Hematopoietic multipotent progenitor cell treated with erythropoietin and hydrocortisone succinate and interleukin-3 and kit ligand, for 17 days (in vitro differentiated cells): ENCODE data around the gene SI.
"Not testable (repeated sequence)": the region's sequence is repeated elsewhere in the genome, so short reads cannot be mapped to it uniquely, and the experiment has no call there.

Experiments
- DNase-seq: peaks from one replicate; pipeline ENCODE4 v3.0.0-alpha.2; 2015; ENCODE audit warnings: low spot score

The SI gene

DNA sequence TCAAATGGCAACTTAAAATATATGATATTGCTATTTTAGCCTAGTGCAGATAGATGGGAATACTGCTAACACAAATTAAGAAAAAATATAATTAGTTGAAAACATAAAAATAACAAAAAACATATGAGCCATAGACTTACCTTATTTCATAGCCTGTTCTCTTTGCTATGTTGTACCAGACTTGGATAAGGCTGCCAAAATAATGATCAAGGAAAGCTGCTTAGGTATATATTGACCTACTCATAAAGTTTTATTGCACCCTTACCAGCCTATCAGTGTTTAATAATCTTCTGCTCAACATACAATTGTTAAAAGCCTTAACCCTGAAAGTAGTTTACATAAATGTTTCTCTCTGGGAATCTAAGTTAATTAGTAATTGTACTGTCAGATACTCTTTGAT lies at the start of gene SI:
TSS of gene SI (minus strand) at position 204 of the 400 bp plus-strand sequence. CDS start 2,484 bp downstream, outside the sequence.
- DNase-seq, result no peak

DNA sequence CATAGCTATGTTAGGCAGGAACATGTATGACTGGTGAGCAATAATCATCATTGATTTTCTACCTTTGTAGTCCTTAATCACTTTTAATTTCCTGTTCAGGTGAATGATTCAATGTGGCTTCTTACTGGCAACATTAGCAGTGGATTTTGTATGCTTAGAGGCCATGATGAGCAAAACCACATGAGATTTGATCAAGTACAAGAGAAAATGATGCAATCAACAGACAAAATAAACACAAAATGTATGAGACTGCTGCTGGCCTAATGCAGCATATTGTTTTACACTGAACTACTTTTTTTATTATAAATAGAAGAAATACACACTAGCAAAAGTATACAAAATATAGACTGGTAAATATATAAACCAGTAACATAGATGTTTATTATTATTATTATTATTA lies 47.5 kb upstream of the SI start:
- DNase-seq, result no peak

DNA sequence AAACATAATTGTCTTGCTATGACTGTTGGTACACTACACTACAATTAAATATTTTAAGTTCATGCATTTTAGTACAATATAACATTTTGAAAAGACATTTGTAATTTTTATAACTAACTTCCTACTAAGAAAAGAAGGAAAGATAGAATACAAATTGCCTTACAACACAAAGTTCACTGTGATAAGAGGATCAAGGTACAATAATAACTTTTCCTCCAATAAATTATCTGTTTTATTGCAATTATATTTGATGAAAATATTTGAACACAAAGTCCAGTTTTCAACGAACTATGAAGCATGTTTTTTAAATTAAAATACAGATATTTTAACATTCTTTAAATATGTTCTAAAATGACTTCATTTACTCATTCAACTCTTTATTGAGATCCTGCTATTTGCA lies 33.1 kb upstream of the SI start:
- DNase-seq, result no peak

DNA sequence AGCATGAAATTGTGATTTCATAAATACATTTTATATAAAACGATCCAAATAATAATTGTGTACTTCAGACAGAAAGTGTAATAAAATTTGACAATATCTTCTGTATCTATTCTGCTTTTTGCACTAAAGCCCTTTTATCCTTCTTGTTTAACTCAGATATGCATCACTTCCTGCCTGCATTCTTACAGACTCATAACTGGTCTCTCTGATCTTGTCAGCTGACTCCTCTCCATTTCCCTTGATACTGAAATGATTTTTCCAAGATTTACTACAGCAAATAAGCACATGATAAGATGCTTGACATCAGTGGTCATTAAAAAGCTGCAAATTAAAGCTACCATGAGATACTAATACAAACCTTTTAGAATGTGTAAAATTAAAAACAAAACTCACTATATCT lies 25.3 kb upstream of the SI start:
- DNase-seq, result no peak

DNA sequence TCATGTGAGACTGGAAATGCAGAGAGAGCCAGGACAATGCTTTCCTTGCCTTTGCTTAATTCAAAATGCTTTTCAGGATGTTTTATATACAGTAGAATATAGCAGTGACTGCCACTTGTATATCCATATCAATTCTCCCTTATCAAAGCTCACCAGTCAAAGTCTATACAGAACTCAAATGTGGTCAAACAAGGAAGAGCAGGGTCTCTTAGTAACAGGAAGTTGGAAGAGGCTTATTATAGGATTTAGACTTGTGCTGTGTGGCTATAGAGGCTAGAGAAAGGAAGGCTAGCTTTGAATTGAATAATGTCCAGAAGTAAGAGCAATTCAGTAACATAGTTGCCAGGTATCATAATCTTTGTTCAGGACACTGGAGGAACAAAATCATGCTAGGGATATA lies 4.4 kb upstream of the SI start:
- DNase-seq, result no peak

DNA sequence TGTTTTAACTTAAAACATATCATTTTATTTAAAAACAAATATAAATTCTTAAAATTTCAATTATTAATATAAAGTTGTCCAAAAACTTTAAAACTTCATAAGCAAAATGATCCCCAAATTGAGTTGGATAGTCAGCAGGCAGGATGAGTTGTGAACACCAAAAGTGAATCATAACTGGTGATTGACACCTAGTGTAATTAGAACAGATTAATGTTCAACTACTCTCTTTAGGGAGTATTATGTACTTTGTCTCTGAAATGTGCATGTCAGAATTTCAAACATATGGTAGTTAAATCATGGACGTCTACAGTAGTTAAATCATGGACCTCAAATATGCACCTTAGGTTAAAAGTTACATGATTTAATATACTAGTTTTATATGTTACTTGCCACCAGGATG lies 2.9 kb upstream of the SI start:
- no peak for DNase-seq

DNA sequence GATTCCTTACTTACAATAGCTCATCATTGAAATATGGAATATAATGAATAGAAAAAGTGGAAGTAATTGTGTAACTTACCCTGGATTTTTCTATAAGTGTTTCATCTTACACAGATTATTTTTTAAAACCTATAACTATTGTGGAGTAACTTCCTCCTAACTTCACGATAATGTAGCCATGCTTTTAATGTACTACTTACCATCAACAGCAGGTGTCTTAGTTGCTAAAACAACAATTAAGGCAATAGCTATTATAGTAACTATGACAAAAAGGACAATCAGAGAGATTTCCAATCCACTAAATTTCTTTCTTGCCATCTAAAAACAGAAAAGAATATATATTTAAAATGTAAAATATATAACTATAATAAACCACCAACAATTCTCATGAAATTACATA lies 2.6 kb downstream of the SI start:
- DNase-seq, result no peak

DNA sequence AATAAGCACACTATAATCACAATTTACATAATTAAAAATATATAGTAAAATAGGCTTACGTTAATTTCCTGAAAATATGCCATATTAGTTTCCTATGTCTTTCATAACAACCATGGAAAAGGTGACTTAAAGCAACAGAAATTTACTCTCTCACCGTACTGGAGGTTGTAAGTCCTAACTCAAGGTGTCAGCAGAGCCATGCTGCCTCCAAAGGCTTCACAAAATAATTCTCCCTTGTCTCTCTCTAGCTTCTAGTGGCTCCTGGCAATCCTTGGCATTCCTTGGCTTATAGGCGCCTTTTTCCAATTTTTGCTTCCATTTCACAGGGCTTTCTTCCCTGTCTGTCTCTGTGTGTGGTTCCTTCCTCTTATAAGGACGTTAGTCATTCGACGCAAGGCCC lies 7.6 kb downstream of the SI start:
- no peak for DNase-seq

DNA sequence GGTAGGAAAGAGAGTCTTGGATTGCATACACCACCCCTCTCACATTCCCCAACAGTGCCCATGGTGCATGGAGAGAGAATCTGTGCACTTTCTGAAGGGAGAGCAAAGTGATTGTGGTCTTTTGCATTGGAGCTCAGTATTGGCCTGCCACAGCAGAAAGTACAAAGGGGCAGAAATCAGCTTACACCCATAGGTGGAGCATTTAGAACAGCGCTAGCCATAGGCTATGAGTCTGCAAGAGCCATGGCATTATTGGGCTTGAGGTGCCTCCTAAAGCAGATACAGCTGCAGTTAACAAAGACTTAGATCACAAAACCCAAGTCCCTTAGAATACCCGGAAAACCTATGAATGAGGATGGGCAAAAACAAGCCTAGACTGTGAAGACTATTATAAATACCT lies 21.8 kb downstream of the SI start:
- no peak for DNase-seq

DNA sequence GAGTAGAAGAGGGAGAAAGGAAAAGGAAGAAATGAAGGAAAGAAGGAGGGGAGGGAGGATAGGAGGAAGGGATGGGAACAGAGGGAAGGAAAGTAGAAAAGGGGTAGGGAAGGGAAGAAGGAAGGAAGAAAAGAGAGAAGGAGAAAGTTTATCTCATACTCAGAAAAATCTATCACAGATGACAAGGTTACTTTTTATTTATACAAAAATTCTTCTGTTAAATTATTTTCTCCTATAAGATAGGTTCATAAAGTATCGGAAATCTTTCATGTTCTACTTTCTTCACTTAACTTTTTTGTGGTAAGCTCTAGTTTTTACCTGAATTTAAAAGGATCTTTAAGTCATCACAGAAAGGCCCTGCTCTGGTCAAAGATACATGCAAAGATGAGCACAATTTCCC lies 38.1 kb downstream of the SI start:
- DNase-seq, result no peak

DNA sequence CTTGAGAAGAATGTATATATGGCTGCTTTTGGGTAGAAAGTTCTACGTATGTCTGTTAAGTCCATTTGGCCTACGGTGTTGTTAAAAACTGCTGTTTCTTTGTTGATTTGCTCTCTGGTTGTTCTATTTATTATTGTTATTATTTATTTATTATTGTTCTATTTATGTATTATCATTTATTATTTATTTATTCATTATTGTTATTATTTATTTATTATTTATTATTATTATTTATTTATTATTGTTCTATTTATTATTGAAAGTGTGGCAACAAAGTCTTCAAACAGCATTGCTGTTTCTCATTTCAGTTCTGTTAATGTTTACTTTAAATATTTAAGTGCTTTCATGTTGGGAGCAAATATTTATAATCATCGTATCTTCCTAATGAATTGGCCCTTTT lies 66.7 kb downstream of the SI start:
- DNase-seq, result no peak

DNA sequence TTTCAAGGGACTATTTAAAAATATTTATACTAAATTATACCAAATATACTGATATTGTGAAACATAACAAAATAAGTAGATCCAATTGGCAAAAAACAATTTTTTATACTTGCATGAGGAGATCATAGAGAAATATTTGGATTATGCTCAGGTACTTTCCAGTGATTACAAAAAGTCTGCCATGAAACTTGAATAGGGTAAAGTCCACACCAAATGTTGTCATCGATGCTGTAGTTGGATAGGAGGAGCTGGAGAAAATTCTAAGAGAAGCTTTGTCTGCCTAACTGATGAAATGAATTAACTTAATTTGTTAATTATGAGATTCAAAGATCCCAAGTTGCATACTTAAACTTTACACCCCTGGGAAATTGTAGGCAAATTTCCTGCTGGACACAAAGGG lies 93.3 kb downstream of the SI start:
- DNase-seq, result no peak

DNA sequence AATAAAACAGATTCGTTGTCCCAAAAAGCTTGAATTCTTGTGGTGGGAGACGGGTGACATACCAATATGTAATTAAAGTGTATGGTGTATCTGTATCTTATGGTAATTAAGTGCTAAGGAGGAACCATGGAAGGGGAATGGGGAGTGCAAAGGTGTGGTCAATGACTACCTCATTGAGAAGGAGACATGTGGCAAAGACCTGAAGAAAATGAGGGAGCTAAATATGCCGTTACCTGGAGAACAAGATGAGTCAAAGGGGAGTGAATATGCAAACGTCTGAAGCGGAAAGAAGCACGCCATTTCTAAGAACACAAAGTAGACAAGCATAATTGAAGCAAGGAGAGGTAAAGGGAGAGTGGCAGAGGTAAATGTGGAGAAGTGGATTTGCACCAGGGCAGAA lies 115.7 kb downstream of the SI start:
- DNase-seq, result no peak

DNA sequence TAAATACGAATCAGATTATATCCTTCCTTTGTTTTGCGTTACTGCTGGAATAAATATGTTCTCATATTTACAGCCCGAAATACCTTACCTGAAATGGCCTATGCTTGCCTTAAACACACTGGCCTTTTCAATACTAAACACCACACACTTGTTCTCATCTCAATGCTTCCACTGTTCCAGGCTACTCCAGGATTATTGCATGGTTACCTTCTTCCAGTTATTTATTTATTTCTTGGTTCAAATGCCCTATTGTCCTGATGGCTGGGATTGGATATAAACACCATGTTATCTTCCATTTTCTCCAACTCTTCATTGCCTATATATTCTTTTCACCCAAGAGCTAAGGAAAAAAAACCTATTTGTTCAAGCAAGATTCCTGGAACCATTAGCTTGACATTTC lies 125.3 kb downstream of the SI start:
- no peak for DNase-seq

DNA sequence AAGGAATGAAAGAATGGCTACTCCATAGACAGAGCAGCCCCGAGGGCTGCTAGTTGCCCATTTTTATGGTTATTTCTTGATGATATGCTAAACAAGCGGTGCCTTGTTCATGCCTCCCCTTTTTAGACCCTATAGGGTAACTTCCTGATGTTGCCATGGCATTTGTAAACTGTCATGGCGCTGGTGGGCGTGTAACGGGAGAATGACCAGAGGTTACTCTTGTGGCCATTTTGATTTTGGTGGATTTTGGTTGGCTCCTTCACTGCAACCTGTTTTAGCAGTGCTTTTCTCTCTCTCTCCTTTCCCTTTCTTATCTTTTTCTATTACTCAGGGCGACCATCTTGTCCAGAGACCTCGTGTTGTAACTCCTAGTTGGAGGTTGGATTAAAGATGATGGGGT lies 126.9 kb downstream of the SI start:
- not testable (repeated sequence) for DNase-seq

DNA sequence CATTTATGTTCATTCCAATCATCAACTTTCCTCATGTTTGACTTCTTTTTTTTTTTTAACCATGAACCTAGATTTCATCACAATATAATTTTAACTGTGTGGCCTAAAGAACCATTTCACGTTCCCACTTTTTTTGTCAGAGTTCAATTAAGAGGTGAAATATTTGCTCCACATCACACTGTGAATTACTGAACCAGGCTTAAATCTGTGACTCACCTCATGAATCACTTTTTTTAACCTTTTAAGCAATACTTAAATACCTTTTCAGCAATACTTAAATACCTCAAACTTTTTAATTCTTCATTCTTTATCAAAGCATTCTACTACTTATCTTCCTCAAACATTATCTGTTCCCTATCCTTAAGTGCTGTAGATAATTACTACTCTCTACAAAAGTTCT lies 137.6 kb downstream of the SI start:
- DNase-seq, result no peak

DNA sequence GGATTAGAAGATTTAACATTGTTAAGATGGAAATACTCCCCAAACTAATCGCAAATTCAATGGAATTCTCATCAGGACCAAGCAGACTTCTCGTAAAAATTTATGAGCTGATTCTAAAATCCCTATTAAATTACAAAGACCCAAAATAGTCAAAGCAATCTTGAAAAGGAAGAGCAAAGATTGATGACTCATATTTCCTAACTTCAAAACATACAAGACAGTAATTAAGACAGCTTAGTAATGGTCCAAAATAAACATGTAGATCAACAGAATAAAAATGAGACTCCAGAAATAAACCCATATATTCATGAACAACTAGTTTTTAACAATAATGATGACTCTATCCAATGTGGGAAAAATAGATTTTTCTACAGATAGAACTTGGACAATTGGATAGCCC lies 148.7 kb downstream of the SI start:
- no peak for DNase-seq
